HS-5 (cell line): Measurements from ENCODE around the gene OMP.
"Not testable (repeated sequence)": the region's sequence is repeated elsewhere in the genome, so short reads cannot be mapped to it uniquely, and the experiment has no call there.

Source experiments
- DNase-seq: peaks from one replicate; pipeline ENCODE4 v3.0.0-alpha.2; 2012; ENCODE audit warnings: low read depth

OMP gene

GRCh38 chr11:77086521-77087472, 15.8 kb upstream of the OMP start:
- no peak for DNase-seq

DNA sequence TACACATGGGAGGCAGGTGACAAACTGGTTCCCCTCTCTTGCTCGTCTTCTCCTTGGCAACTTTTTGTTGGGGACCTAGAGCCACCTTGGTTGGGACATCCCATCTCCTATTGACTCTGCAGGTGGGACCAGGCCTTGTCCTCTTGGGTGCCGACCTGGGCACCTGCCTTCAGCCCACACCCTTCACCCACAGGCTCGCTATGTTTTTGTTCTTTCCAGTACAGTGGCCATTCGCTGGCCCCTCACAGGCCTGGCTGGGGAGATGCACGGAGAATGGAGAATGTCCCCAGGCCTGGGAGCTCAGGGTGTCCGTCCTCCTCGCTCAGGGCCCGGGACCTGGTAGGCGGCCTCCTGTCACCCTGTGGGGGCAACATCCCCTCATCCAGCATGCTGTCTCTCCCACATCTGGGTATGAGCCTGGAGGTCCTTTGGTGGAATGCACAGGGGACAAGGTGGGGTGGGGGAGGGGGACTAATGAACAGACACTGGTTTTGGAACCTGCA, 14.9 kb upstream of the OMP start:
- DNase-seq, result no peak

GRCh38 chr11:77088236-77089003, 14.2 kb upstream of the OMP start:
- DNase-seq, result no peak

- DNase-seq, result no peak
Measured at GRCh38 chr11:77089004-77089545, 13.6 kb upstream of the OMP start.

GRCh38 chr11:77090046-77090372, 12.6 kb upstream of the OMP start:
- DNase-seq, result no peak

DNA sequence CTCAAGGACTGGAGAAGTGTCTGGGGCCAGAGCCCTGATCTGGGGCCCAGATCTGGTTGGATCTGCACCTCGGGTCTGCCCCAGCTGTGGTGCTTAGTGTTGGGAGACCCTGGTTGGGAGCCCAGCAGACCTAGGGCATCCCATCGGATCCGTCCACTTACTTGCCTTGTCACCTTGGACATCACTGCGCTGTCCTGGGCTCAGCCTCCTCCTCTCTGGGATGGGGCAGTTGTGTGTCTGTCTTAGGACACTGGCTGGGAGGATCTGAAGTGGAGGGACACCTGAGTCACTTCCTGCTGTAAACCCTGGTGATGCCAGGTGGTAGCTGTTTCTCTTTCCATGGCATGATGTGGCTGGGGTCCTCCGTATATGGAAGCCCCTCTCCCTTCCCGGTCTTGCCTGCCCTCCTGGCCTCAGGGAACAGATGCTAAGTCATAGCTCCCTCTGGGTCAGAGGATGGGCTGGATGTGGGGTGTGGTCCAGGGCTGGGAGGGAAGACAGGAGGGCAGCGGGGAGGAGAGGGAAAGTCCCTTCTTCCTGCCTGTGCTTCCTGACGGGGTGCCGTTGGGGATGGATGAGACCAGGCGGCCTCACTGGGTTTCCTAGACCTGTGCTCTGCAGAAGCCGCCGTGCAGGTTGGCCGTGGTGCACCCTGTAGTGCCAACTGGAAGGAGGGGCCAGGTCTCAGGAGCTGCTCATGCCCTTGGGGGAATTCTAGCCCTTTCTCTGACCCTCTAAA, 12.1 kb upstream of the OMP start:
- no peak for DNase-seq

DNA sequence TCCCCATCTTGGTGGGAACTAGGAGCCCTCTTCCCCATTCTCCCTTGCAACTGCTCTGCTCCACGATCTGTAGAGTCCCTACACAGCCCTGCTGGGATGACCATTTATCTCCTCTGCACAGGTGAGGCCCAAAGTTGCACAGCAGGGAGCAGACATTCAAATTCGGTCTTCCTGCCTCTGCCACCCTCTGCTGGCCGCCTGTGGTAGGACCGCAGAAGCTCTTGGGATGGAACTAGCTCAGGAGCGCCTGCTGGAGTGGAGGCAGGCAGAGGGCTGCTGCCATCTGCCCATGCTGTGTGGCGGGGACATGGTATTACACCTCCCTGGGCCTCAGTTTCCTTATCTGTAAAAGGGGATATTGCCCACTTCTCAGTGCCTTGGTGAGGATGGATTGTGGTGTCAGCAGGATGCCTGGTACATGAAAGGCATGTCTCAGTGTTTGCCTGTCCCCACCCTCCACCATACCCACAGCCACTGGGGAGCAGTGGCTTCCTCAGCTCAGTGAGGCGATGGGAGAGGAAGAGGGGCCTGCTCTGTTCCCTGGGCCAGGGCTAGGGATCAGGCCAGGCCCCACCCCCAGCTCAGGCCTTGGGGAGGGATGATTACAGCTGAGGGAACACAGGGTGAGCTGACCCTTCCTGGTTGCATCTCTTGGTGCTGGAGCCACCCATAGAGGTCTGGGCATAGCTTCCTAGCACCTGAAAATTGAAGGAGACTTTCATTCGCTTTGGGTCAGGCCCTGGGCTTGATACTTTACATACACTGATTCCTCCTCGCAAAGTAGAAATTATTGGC, 11.3 kb upstream of the OMP start:
- no peak for DNase-seq

GRCh38 chr11:77092382-77092781, 10.3 kb upstream of the OMP start:
- DNase-seq, result no peak

- no peak for DNase-seq
Measured at GRCh38 chr11:77093056-77093891, 9.4 kb upstream of the OMP start.

GRCh38 chr11:77093987-77094840, 8.4 kb upstream of the OMP start:
- DNase-seq, result no peak

GRCh38 chr11:77094841-77095365, 7.7 kb upstream of the OMP start:
- DNase-seq, result no peak

GRCh38 chr11:77095551-77096490, 6.8 kb upstream of the OMP start:
- DNase-seq, result no peak

- no peak for DNase-seq
Measured at GRCh38 chr11:77096591-77097019, 6.0 kb upstream of the OMP start.

GRCh38 chr11:77097180-77097579, 5.5 kb upstream of the OMP start:
- DNase-seq, result not testable (repeated sequence)

DNA sequence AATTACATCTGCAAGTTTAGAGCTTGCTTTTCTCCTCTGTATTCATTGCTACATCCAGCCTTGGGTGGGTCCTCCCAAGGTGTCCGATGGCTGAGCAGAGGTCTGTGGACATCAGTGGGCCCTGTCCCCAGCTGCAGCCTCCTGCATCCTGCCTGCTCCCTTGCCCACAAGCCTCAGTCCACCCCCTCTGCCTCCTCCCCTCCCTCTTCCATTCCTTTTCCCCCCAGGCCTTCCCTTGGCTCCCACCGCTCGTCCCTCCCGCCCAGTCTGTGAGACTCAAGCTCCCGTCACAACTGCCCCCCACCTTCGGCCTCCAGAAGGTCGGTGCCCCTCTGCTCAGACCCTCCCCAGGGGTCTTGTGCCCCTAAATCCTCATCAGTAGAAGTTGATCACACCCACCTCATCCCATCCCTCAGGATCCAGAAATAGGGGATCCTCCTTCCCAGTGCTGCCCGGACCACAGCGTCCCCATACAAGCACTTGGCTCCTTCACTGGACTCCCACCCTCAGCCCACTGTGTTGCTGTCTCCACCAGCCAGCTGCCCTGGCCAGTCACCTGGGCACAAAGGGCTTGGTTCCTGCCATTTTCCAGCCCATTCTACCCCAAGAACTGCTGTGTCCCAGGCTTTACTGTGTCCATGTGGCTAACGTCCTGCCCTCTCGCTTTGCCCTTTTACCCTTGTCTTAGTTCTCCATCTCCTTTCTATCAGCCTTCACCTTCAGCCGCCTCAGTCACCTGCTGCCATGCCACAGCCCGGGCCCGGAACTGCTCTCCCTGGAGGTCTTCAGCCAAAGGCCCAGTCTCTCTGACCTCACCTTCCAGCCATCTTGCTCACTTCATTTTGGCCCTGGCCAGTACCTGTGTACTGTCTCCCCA, 2.2 kb upstream of the OMP start:
- DNase-seq, result no peak

DNA sequence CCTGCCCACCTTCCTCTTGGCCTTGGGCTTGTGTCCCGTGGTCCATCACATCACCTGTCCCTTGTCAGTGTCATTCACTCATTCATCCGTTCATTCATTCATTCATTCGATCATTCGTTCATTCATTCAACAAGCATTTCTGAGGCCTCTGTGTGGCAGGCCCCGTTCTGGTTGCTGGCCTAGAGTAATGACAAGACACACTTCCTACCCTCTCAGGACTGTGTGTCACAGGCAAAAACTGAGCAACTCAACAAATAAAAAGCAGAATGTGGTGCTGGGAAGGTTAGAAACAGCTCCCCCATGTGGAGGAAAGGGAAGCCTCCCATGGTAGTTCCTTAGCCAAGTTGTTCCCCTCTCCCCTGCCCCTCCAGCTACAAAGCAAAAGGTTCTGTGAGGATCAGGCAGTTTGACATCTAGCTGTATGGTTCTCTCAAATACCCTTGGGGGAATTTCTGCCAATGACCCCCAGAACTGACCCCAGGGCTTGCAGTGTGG, 1.6 kb upstream of the OMP start:
- DNase-seq, result no peak

- no peak for DNase-seq
Measured at GRCh38 chr11:77103319-77103718, 679 bp downstream of the OMP start.
